ENCODE measurements around the gene MOG.
A peak's percentile ranks its signal among the peaks of the same experiment; 100 is the strongest.

The MOG gene

GRCh38 chr6:29656798-29657197 lies at the start of gene MOG:
Gene MOG (plus strand): TSS chr6:29657092. CDS start chr6:29657210, 118 bp downstream.
- no peak for DNase-seq (ENCODE audit: low read depth)

DNA sequence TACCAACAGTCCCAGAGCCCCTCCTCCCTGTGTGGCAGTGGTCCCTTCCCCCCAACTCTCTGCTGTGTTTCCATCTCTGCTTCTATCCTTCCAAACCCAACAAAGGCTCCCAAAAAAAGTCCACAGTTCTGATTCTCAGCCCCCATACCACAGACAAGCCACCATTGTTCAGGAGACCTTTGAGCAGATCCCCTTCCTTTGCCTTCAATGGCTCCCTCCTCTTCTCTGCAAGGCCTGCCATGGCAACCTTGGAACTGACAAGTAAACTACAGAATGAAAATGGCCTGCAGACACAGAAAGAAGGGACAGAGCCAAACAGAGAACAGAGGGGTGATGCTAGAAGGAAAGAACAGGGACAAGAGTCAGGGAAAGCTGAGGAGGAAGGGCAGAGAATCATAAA lies 48.8 kb upstream of the MOG start:
- DNase-seq (ENCODE audit: low read depth) = no peak

GRCh38 chr6:29610540-29610939 lies 46.4 kb upstream of the MOG start:
- no peak for DNase-seq (ENCODE audit: low read depth)

DNA sequence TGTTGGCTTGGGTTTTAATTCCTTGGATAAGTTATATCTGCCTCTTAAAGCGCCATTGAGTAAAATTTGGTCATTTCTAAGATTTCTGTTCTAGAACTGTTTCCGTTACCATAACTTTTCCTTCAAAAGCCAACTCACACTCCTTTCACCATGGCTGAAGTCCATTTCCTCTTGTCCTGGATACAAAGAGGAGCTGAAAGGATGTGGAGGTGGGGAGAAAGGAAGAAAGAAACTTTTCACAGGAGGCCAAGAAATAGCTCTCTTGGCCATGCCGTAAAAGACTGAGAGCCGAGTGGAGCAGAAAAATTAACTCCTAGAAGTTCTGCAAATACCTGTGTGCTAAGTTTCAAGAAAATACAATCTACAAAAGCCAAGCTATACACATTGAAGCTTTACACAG lies 45.5 kb upstream of the MOG start:
- DNase-seq (ENCODE audit: low read depth) = no peak

- DNase-seq (ENCODE audit: low read depth) = no peak
Observed at GRCh38 chr6:29617782-29618554, 38.9 kb upstream of the MOG start.

- DNase-seq (ENCODE audit: low read depth) = no peak
Observed at GRCh38 chr6:29619578-29620160, 37.2 kb upstream of the MOG start.

DNA sequence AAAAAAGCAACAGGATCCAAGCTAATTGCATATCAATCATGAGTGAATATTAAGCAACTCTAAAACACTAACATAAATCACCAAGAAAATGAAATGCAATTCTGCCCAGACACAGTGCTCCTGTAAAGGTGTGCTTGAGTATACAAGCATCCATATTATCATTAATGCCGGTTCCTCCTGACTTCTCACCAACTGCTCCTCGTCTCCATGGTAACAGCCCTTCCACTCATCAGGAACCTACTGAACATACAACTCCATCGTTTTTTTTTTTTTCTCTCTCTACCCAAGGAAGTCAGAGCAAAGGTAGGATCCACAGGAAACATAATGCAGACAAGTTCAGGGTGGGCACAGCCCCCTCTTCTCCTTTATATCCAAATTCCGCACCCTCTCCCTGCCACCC lies 36.3 kb upstream of the MOG start:
- DNase-seq (ENCODE audit: low read depth) = no peak

- DNase-seq (ENCODE audit: low read depth) = no peak
Observed at GRCh38 chr6:29624520-29624961, 32.4 kb upstream of the MOG start.

DNA sequence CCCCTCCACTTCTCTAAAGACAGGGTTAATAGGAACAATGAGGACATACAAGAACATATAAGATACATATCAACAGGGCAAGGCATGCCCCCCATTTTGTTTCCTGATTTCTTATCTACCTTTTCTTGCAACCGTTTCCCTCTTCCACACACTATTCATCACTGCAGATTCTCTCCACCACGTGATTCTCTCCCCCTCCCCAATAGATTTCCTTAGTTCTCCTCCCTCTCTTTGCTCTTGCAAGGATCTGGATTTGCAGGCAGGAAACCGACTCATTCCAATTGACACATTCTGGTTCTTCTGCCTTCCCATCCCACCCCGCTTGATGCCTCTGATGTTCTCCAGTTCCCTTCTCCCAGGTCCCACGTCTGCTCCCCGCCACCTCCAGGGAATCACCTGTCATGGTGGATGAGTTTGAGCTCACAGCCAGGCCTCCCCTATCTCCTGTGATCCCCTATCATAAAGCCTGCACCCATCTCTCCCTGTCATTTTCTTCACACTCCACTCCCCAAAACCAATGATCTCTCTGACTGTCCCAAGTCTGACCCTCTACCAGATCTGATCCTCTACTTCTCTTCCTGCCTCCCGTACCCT lies 31.5 kb upstream of the MOG start:
- no peak for DNase-seq (ENCODE audit: low read depth)

GRCh38 chr6:29626948-29627754 lies 29.7 kb upstream of the MOG start:
- DNase-seq (ENCODE audit: low read depth) = no peak

- peak; percentile 39 for DNase-seq (ENCODE audit: low read depth)
Observed at GRCh38 chr6:29627755-29628418, 29.0 kb upstream of the MOG start.

GRCh38 chr6:29628419-29629281 lies 28.2 kb upstream of the MOG start:
- DNase-seq (ENCODE audit: low read depth) = peak; percentile 35

- no peak for DNase-seq (ENCODE audit: low read depth)
Observed at GRCh38 chr6:29629571-29629970, 27.3 kb upstream of the MOG start.

- no peak for DNase-seq (ENCODE audit: low read depth)
Observed at GRCh38 chr6:29630315-29630714, 26.6 kb upstream of the MOG start.

- no peak for DNase-seq (ENCODE audit: low read depth)
Observed at GRCh38 chr6:29631209-29631810, 25.6 kb upstream of the MOG start.

- peak; percentile 58 for DNase-seq (ENCODE audit: low read depth)
Observed at GRCh38 chr6:29631860-29632731, 24.8 kb upstream of the MOG start.

DNA sequence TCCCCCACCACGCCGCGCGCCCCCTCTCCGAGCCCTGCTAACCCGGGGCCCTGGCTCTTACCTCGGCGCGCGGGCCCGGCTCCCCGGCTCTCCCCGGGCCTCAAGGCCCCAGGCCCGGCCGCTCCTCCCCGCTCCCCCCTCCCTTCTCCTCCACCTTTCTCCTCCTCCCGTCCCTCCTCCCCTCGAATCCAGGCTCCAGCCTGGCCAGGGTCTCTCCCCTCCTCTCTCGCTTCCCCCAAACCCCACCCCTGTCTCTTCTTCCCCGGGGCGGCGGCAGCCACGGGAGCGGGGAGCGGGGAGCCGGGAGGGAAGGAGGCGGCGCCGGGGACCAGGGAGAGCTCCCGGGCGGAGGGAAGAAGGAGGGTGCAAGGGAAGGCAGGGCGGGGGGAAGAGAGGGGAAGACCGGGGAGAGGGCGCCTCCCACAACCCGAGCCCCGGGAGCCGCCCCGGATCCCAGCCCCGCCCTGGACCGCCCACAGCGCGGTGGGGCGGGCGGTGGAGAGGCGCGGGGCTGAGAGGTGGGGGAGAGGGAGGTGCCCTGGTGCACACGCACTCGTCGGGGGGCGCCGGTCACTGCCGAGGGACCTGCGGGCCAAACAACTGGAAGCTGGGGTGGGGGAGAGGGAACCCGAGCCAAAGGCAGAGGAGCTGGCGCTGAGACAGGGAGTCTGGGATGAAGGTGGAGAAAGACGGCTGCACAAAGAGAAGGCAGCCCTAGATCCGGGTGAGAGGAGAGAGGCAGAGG lies 23.9 kb upstream of the MOG start, which contains the start of gene GABBR1:
Gene GABBR1 (minus strand): TSS at position 395 of the 745 bp plus-strand sequence. CDS start 798 bp downstream, outside the sequence.
- peak; percentile 66 for DNase-seq (ENCODE audit: low read depth)

DNA sequence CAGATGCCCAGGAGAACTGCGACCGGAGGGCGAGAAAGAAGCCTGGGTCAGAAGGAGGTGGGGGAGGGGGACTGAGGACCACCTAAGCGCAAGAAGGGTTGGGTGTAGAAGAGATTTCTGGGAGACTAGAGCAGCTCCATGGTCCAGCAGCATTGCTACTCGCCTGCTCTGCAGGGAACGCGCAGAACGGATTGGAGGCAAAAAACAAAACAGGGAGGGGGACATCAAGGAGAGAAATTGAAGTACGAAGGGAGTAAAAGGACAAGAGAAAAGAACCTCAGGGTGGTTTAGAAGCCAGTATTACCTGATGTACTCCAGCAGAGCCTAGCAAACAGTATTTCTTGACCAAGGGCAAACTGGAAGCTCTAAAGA lies 23.4 kb upstream of the MOG start:
- DNase-seq (ENCODE audit: low read depth) = no peak

- DNase-seq (ENCODE audit: low read depth) = no peak
Observed at GRCh38 chr6:29637247-29637646, 19.6 kb upstream of the MOG start.

Data from activated T-helper 1 cell treated with Interleukin-2 at 50 U/mL for 16 hours (primary cell).